Activated CD4-positive, alpha-beta memory T cell treated with anti-CD3 and anti-CD28 coated beads for 36 hours (primary cell): ENCODE data around the gene NHP2. TPM values are rescaled to one million over a fixed set of nuclear protein-coding genes. Genes with fewer than 3 reads are reported as not detected.
A peak's percentile ranks its signal among the peaks of the same experiment; 100 is the strongest.
"Not testable (repeated sequence)": the region's sequence is repeated elsewhere in the genome, so short reads cannot be mapped to it uniquely, and the experiment has no call there.

Experiments
- CTCF ChIA-PET: fragments of 350-600 bp; sonication (Branson Sonifier 250); formaldehyde crosslinking; loops from one replicate; lab custom pipeline; 2021; ENCODE audit warnings: antibody characterized with exemption, inconsistent platforms; lab: Charles Lee
- POLR2A ChIA-PET: fragments of 350-600 bp; sonication (Branson Sonifier 250); formaldehyde crosslinking; loops from one replicate; lab custom pipeline; 2021; ENCODE audit warnings: antibody characterized with exemption; lab: Charles Lee
- DNase-seq: peaks from one replicate; pipeline ENCODE4 v3.0.0-alpha.2; 2020
- H3K27ac Mint-ChIP-seq: one replicate; pipeline ENCODE4 v1.8.0; 2021; ENCODE audit warnings: mixed read lengths
- H3K27me3 Mint-ChIP-seq: one replicate; pipeline ENCODE4 v1.8.0; 2021; ENCODE audit warnings: mixed read lengths
- H3K36me3 Mint-ChIP-seq: one replicate; pipeline ENCODE4 v1.8.0; 2021; ENCODE audit warnings: mixed read lengths
- H3K4me1 Mint-ChIP-seq: one replicate; pipeline ENCODE4 v1.8.0; 2021; ENCODE audit warnings: low read depth, mixed read lengths
- H3K4me3 Mint-ChIP-seq: one replicate; pipeline ENCODE4 v1.8.0; 2021; ENCODE audit warnings: mild to moderate bottlenecking, mixed read lengths
- H3K9me3 Mint-ChIP-seq: one replicate; pipeline ENCODE4 v1.8.0; 2021; ENCODE audit warnings: mixed read lengths
- intact Hi-C: fragments of 100-400 bp; cut with micrococcal nuclease; formaldehyde crosslinking; loops from one replicate; pipeline ENCODE4 v1.15.1; 2023
- total RNA-seq, 2 experiments: library from RNA; stranded (reverse); gene quantifications; one replicate each; pipeline ENCODE4 v1.2.3, GENCODE V29; 2021

Gene NHP2
- 100 to 1,000 TPM; 231 to 246 TPM for total RNA-seq

DNA sequence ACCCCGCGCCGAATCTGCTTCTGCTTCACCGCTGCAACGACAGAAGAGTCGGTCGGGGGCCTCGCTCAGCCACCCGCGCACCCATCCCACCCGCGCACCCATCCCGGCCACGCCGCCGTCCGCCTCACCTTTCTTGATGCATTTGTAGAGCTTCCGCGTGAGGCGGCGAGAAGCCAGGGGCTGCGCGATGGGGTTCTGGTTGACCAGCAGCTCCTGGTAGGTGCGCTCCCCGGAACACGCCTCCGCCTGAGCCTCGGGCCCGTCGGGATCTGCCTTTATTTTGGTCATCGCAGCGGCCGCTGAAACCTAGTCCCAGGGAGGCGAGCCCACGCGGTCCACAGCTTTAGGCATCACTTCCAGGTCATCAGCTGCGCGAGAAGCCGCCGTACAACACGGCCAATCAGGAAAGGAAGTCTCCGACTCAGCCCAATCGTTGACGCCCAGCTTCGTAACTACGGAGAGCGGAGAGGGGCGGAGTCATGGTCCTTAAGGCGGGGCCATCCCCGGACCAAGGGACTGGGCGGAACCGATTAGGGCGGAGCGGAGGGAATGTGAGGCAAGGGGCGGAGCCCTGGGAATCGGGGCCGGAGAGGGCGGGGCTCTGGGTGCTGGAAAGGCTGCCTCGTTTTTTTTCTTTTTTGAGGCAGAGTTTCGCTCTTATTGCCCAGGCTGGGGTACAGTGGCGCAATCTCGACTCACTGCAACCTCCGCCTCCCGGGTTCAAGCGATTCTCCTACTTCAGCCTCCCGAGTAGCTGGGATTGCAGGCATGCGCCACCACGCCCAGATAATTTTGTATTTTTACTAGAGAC lies at the start of gene NHP2:
Gene NHP2, minus strand, starts transcription at position 356 of the 811 bp plus-strand sequence. Its CDS starts 68 bp downstream, at position 288.
- peak within 1 kb of the TSS; percentile 88 for H3K27ac Mint-ChIP-seq
- peaks cover 48% of the 10 kb centered on the region for H3K4me1 Mint-ChIP-seq
- H3K36me3 Mint-ChIP-seq: peaks cover 26% of the 10 kb centered on the region
- intact Hi-C loops: loop anchor here (2.0 to 5.0 kb wide), 2 partner anchors 23 to 49 kb away; partner anchors contain the start of genes HNRNPAB and RMND5B
- H3K27me3 Mint-ChIP-seq: no peaks in the 10 kb centered on the region
- no peaks in the 10 kb centered on the region for H3K9me3 Mint-ChIP-seq
- CTCF ChIA-PET: interaction anchor here (0.6 to 3.1 kb wide), 6 partner anchors 10 to 1471 kb away, joined by 3 to 20 read pairs (median 4); no protein-coding TSS in a partner anchor
- peak; percentile 99 for DNase-seq
- H3K4me3 Mint-ChIP-seq: peak within 1 kb of the TSS; percentile 93
- POLR2A ChIA-PET: interaction anchor here (1.5 to 2.7 kb wide), 4 partner anchors 18 to 51 kb away, joined by 8 to 12 read pairs (median 10); partner anchors contain the start of genes HNRNPAB and RMND5B

DNA sequence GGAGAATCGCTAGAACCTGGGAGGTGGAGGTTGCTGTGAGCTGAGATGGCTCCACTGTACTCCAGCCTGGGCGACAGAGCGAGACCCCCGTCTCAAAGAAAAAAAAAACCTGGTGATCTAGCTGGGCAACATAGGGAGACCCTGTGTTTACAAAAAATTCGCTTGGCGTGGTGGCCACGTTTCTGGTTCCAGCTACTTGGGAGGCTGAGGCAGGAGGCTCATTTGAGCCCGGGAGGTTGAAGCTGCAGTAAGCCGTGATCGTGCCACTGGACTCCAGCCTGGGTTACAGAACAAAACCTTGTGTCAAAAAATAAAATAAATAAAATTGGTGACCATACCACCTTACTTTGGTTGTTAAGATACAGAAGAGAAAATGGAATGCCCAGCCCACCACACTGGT lies 48.9 kb upstream of the NHP2 start:
- Mint-ChIP-seq H3K36me3 (peaks cover 26% of the 10 kb centered on the region), H3K4me1 (peaks cover 19% of the 10 kb centered on the region), H3K27ac (no peak overlapping the region), H3K27me3 (peaks cover 3% of the 10 kb centered on the region), H3K9me3 (peaks cover 2% of the 10 kb centered on the region), H3K4me3 (peak overlapping the region; percentile 58)
- ChIA-PET CTCF (interaction anchor here (0.8 kb wide), 1 partner anchor 33 kb away, joined by 3 read pairs; no protein-coding TSS in a partner anchor), POLR2A (no interaction called here)
- intact Hi-C loops: loop anchor here (5.0 to 10.0 kb wide), 2 partner anchors 50 to 422 kb away; partner anchors contain the start of genes CLK4 and NHP2
- DNase-seq: no peak

DNA sequence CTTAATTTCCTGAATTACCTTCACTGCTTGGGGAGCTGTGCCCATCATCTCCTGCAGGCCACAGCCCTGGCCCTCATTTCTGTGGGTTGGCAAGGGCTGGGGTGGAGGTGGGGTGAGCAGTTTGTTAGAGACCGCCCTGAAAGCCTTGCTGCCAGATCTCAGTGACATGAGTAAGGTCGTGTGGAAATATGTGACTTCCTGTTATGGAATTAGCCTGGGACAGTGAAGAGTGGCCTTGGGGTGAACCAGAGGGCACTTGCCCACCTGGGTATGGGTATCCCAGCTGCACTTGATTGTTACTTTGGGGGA lies 48.2 kb upstream of the NHP2 start:
- peaks cover 19% of the 10 kb centered on the region for H3K36me3 Mint-ChIP-seq
- CTCF ChIA-PET: interaction anchor here (0.8 to 1.2 kb wide), 2 partner anchors 34 to 81 kb away, joined by 3 read pairs; no protein-coding TSS in a partner anchor
- intact Hi-C loops: loop anchor here (5.0 to 10.0 kb wide), 2 partner anchors 50 to 423 kb away; partner anchors contain the start of genes CLK4 and NHP2
- H3K27me3 Mint-ChIP-seq: peaks cover 3% of the 10 kb centered on the region
- peaks cover 12% of the 10 kb centered on the region for H3K4me1 Mint-ChIP-seq
- POLR2A ChIA-PET: interaction anchor here (0.8 kb wide), 1 partner anchor 11 kb away, joined by 3 read pairs; no protein-coding TSS in a partner anchor
- no peak for DNase-seq
- H3K4me3 Mint-ChIP-seq: no peak overlapping the region
- peaks cover 2% of the 10 kb centered on the region for H3K9me3 Mint-ChIP-seq
- H3K27ac Mint-ChIP-seq: no peak overlapping the region

DNA sequence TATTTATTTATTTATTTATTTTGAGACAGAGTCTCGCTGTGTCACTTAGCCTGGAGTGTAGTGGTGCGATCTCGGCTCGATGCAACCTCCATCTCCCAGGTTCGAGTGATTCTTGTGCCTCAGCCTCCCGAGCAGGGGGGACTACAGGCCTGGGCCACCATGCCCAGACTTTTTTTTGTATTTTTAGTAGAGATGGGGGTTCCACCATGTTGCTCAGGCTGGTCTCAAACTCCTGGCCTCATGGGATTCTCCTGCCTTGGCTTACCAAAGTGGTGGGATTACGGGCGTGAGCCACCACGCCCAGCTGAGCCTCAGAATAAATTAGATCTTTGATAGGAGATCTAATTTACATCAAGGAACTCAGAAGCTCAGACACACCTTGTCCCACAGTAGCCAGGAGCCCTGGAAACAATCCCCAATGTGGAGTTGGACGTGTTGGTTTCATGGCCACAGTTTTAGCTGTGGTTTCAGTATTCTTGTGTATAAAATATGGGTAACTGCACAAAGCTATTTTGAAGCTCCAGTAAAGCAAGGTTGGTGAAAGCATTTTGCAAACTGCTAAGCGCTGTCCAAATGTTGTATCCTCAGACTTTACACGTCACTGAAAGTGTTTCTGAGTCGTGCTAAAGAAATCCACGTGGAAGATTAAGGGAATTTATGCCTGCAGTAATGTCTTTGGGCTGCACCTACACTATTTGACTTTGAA lies 47.7 kb upstream of the NHP2 start:
- no peak overlapping the region for H3K4me3 Mint-ChIP-seq
- intact Hi-C loops: loop anchor here (5.0 to 10.0 kb wide), 2 partner anchors 49 to 423 kb away; partner anchors contain the start of genes CLK4 and NHP2
- H3K27ac Mint-ChIP-seq: no peak overlapping the region

DNA sequence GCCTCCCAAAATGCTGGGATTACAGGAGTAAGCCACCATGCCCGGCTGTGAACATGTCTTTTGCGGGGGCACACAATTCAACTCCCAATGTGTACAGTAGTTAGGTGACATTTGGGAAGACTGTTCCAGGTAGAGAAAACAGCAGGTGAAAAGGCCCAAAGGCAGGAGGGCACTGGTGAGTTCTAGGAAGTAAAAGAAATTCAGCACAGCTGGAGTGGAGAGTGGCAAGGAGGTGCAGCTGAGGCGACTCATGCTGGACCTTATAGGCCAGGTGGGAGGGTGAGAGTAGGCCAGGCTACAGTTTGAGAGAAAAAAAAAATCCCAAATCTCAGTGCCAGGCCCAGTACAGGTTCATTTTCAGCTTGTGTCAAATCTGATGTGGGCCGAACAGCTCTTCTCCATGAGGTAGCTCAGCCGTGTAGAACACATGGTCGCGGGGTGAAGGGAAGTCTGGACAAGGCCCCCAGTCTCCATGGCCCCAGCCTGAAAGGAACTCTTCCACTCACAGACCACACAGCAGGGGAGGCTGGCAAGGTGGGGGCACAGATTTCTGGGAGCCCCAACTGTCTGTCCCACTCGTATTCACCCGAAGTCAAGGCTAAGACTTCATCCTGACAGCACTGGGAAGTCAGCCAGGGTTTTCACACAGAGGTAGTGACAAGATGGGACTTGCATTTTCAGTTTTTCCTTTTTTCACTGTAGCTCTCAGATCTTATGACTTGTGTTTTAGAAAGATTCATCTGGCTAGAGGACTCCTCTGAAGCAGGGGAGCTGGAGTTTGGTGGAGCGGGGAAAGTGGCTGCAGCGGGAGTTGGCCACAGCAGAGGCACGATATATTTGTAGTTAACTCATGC lies 46.1 kb upstream of the NHP2 start:
- ChIA-PET POLR2A (interaction anchor here (0.7 kb wide), 1 partner anchor 13 kb away, joined by 3 read pairs; no protein-coding TSS in a partner anchor), CTCF (no interaction called here)
- H3K36me3 Mint-ChIP-seq: peaks cover 3% of the 10 kb centered on the region
- no peak overlapping the region for H3K27ac Mint-ChIP-seq
- peaks cover 2% of the 10 kb centered on the region for H3K9me3 Mint-ChIP-seq
- no peak for DNase-seq
- intact Hi-C loops: loop anchor here (5.0 to 10.0 kb wide), 2 partner anchors 48 to 425 kb away; partner anchors contain the start of genes CLK4 and NHP2
- peaks cover 3% of the 10 kb centered on the region for H3K27me3 Mint-ChIP-seq
- peaks cover 2% of the 10 kb centered on the region for H3K4me1 Mint-ChIP-seq
- no peak overlapping the region for H3K4me3 Mint-ChIP-seq

More for the DNA sequence above, 47.7 kb upstream of the NHP2 start:
- ChIA-PET CTCF (interaction anchor here (0.8 to 1.2 kb wide), 3 partner anchors 34 to 125 kb away, joined by 3 read pairs; no protein-coding TSS in a partner anchor), POLR2A (interaction anchor here (0.8 kb wide), 1 partner anchor 12 kb away, joined by 3 read pairs; no protein-coding TSS in a partner anchor)
- Mint-ChIP-seq H3K27me3 (peaks cover 3% of the 10 kb centered on the region), H3K4me1 (peaks cover 7% of the 10 kb centered on the region), H3K9me3 (peaks cover 2% of the 10 kb centered on the region), H3K36me3 (peaks cover 14% of the 10 kb centered on the region)
- no peak for DNase-seq

DNA sequence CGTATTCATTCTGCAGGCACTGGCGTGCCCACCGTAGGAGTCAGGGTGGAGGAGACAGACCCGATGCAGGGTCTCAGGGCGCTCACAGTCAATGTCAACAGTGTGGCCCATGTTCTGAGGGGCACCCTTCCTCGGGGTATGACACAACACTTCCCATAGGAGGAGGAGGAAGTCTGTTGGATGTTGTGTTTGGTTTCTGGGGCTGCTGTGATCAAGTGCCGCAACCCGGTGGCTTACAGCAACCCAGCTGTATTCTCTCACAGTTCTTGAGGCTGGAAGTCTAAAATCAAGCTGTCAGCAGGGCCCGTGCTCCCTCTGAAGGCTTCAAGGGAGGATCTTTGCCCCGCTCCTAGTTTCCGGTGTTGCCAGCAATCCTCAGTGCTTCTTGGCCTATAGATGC lies 45.0 kb upstream of the NHP2 start:
- CTCF ChIA-PET: no interaction called here
- Mint-ChIP-seq H3K36me3 (no peaks in the 10 kb centered on the region), H3K9me3 (no peaks in the 10 kb centered on the region), H3K27ac (no peak overlapping the region), H3K4me1 (no peaks in the 10 kb centered on the region), H3K4me3 (no peak overlapping the region), H3K27me3 (peaks cover 4% of the 10 kb centered on the region)
- DNase-seq: no peak
- POLR2A ChIA-PET: no interaction called here
- intact Hi-C loops: no loop called here

DNA sequence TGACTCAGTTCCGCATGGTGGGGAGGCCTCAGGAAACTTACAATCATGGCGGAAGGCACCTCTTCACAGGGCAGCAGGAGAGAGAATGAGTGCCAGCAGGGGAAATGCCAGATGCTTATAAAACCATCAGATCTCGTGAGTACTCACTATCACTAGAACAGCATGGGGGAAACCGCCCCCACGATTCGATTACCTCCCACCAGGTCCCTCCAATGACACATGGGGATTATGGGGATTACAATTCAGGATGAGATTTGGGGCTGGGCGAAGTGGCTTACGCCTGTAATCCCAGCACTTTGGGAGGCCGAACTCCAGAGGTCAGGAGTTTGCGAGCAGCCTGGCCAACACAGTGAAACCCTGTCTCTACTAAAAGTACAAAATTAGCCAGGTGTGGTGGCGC lies 44.5 kb upstream of the NHP2 start:
- POLR2A ChIA-PET, H3K36me3 Mint-ChIP-seq, DNase-seq, H3K27ac Mint-ChIP-seq, H3K4me1 Mint-ChIP-seq, CTCF ChIA-PET, intact Hi-C loops, H3K4me3 Mint-ChIP-seq, H3K9me3 Mint-ChIP-seq, H3K27me3 Mint-ChIP-seq: not testable (repeated sequence)

DNA sequence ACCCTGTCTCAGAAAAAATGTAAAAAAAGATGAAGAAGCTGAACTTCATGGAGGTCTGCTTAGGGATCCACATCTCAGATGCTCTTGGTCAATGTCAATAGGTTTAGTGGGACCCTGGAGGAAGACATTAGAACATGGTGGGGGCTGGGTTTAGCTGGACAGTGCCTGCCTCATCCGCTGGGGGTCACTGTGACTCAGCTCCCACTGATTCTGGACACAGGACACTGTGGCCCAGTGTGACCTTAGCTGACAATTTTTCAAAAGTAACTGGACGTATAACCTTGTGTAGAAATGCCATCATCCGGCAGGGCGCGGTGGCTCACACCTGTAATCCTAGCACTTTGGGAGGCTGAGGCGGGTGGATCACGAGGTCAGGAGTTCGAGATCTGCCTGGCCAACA lies 43.3 kb upstream of the NHP2 start:
- ChIA-PET CTCF (interaction anchor here (1.0 kb wide), 1 partner anchor 40 kb away, joined by 3 read pairs; no protein-coding TSS in a partner anchor), POLR2A (no interaction called here)
- no peaks in the 10 kb centered on the region for H3K9me3 Mint-ChIP-seq
- no peak overlapping the region for H3K4me3 Mint-ChIP-seq
- no peaks in the 10 kb centered on the region for H3K36me3 Mint-ChIP-seq
- H3K27ac Mint-ChIP-seq: no peak overlapping the region
- peaks cover 4% of the 10 kb centered on the region for H3K4me1 Mint-ChIP-seq
- peaks cover 9% of the 10 kb centered on the region for H3K27me3 Mint-ChIP-seq
- no peak for DNase-seq
- intact Hi-C loops: no loop called here

DNA sequence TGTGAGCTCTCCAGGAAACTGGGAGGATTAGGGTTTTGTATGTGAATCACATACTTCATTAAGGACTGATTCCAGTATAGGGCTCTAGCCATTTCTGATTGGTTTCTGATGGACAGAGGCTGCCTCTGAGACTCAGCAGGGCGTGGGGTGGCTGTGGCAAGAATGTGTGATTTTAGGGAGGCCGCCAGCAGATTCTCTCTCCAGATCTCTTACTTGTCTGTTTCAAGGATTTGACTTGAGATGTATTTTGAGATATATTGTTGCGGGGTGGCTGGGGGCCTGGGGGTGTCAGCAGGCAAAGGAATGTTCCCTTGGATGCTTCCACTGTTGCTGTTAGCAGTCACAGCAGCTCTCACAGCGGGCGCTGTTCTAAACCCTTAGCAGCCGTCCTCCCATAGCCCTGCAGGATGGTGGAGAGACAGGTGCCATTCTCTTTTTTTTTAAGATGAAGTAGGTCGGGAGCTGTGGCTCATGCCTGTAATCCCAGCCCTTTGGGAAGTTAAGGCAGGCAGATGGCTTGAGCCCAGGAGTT lies 42.7 kb upstream of the NHP2 start:
- Mint-ChIP-seq H3K9me3 (no peaks in the 10 kb centered on the region), H3K27ac (no peak overlapping the region), H3K4me3 (no peak overlapping the region), H3K4me1 (peaks cover 4% of the 10 kb centered on the region), H3K27me3 (peaks cover 9% of the 10 kb centered on the region), H3K36me3 (no peaks in the 10 kb centered on the region)
- intact Hi-C loops: no loop called here
- no peak for DNase-seq
- ChIA-PET POLR2A (no interaction called here), CTCF (interaction anchor here (1.0 kb wide), 1 partner anchor 39 kb away, joined by 3 read pairs; no protein-coding TSS in a partner anchor)

DNA sequence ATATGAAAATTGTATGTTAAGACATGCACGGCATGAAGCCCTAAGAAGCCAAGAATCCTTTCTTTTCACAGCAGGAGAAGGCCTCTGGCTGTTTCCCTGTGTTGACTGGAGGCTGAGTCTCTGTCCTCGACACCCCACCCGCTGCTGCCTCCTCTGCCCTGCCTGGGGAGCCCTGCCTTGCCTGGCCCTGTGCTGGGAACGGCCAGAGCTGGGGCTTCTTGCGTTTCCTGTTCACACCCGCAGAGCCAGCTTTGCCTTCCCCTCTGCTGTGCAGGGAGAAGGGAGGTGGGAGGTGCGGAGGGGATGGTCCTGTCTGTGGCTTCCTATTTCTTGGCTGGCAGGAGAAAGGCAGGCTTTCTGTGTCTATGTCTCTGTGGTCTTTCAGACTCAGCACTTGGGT lies 40.3 kb upstream of the NHP2 start:
- intact Hi-C loops: no loop called here
- peaks cover 11% of the 10 kb centered on the region for H3K27me3 Mint-ChIP-seq
- POLR2A ChIA-PET: no interaction called here
- CTCF ChIA-PET: no interaction called here
- DNase-seq: no peak
- H3K9me3 Mint-ChIP-seq: no peaks in the 10 kb centered on the region
- peaks cover 4% of the 10 kb centered on the region for H3K4me1 Mint-ChIP-seq
- no peak overlapping the region for H3K27ac Mint-ChIP-seq
- H3K4me3 Mint-ChIP-seq: no peak overlapping the region
- no peaks in the 10 kb centered on the region for H3K36me3 Mint-ChIP-seq

DNA sequence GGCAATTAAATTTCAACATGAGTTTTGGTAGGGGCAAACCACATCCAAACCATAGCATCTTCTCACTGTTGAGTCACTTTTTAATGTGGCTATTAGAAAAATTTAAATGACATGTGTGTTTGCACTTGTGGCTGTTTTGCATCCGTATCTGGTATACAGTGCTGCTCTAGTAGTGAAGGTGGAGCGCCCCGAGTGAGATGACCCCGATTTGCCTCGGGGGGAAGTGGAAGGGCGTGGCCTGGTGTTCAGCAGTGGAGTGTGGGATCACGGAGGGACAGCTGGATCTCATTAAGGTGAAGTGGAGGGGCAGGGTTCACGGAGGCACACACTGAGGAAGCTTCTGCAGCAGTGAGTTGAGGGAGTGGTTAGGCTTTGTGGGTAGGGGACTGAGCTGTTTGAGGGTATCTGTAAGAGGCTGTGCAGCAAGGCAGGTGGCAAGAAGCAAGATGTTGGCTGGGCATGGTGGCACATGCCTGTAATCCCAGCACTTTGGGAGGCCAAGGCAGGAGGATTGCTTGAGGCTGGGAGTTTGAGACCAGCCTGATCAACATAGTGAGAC lies 39.6 kb upstream of the NHP2 start:
- ChIA-PET CTCF (no interaction called here), POLR2A (no interaction called here)
- H3K9me3 Mint-ChIP-seq: no peaks in the 10 kb centered on the region
- H3K4me1 Mint-ChIP-seq: peaks cover 4% of the 10 kb centered on the region
- H3K27ac Mint-ChIP-seq: no peak overlapping the region
- H3K4me3 Mint-ChIP-seq: no peak overlapping the region
- no peaks in the 10 kb centered on the region for H3K36me3 Mint-ChIP-seq
- DNase-seq: no peak
- H3K27me3 Mint-ChIP-seq: peaks cover 17% of the 10 kb centered on the region
- intact Hi-C loops: no loop called here
